SK-N-SH treated with all-trans-retinoic acid at 6 μM for 48 hours (cell line): ENCODE data around the gene TMC7.

Experiments used
- ATAC-seq: fragments of 200-7000 bp; cut with Tn5 transposase; 3 replicates; pipeline ENCODE4 v1.9.1; 2020; ENCODE audit warnings: mild to moderate bottlenecking, moderate library complexity
- ARNTL ChIP-seq: fragments of 450-650 bp; formaldehyde crosslinking; IDR thresholded peaks from 2 replicates; pipeline ENCODE4 v1.5.0; 2020; ENCODE audit warnings: low read depth, mild to moderate bottlenecking, moderate library complexity, borderline replicate concordance
- BACH2 ChIP-seq: fragments of 250-450 bp; sonication (Bioruptor Pico); IDR thresholded peaks from 2 replicates; pipeline ENCODE4 v1.9.0; 2021; ENCODE audit warnings: mild to moderate bottlenecking, borderline replicate concordance
- CSDC2 ChIP-seq: fragments of 250-450 bp; sonication (Bioruptor Pico); IDR thresholded peaks from 2 replicates; pipeline ENCODE4 v1.5.0; 2020; ENCODE audit warnings: mild to moderate bottlenecking, moderate library complexity
- CSRNP3 ChIP-seq: fragments of 250-450 bp; sonication (Bioruptor Pico); IDR thresholded peaks from 2 replicates; pipeline ENCODE4 v1.5.1; 2021; ENCODE audit warnings: mild to moderate bottlenecking, moderate library complexity
- ESRRG ChIP-seq: fragments of 250-450 bp; sonication (Bioruptor Pico); IDR thresholded peaks from 2 replicates; pipeline ENCODE4 v1.6.1; 2021; ENCODE audit warnings: mild to moderate bottlenecking
- ISL1 ChIP-seq: fragments of 250-450 bp; sonication (Bioruptor Pico); IDR thresholded peaks from 2 replicates; pipeline ENCODE4 v2.1.2; 2022; ENCODE audit warnings: mild to moderate bottlenecking, moderate library complexity
- OSR1 ChIP-seq: fragments of 250-450 bp; sonication (Bioruptor Pico); IDR thresholded peaks from 2 replicates; pipeline ENCODE4 v1.8.0; 2022; ENCODE audit warnings: moderate library complexity, mild to moderate bottlenecking, inconsistent platforms
- PATZ1 ChIP-seq: fragments of 250-450 bp; sonication (Bioruptor Pico); IDR thresholded peaks from 2 replicates; pipeline ENCODE4 v1.8.0; 2020; ENCODE audit warnings: mild to moderate bottlenecking, moderate library complexity, borderline replicate concordance
- POU6F1 ChIP-seq: fragments of 250-450 bp; sonication (Bioruptor Pico); IDR thresholded peaks from 2 replicates; pipeline ENCODE4 v1.8.0; 2021; ENCODE audit warnings: low read depth, mild to moderate bottlenecking, moderate library complexity, borderline replicate concordance
- PPARA ChIP-seq: fragments of 250-450 bp; sonication (Bioruptor Pico); IDR thresholded peaks from 2 replicates; pipeline ENCODE4 v1.5.0; 2020; ENCODE audit warnings: mild to moderate bottlenecking, borderline replicate concordance
- RARB ChIP-seq: fragments of 250-450 bp; sonication (Bioruptor Pico); IDR thresholded peaks from 2 replicates; pipeline ENCODE4 v1.8.0; 2021; ENCODE audit warnings: mild to moderate bottlenecking, moderate library complexity
- SNAI2 ChIP-seq: fragments of 250-450 bp; sonication (Bioruptor Pico); IDR thresholded peaks from 2 replicates; pipeline ENCODE4 v1.5.0; 2020; ENCODE audit warnings: mild to moderate bottlenecking, moderate library complexity
- TCF4 ChIP-seq: fragments of 250-450 bp; sonication (Bioruptor Pico); IDR thresholded peaks from 2 replicates; pipeline ENCODE4 v1.8.0; 2021; ENCODE audit warnings: mild to moderate bottlenecking, moderate library complexity, borderline replicate concordance
- TOX ChIP-seq: fragments of 250-450 bp; sonication (Bioruptor Pico); IDR thresholded peaks from 2 replicates; pipeline ENCODE4 v1.8.0; 2021; ENCODE audit warnings: mild to moderate bottlenecking, moderate library complexity, borderline replicate concordance
- TSHZ2 ChIP-seq: fragments of 250-450 bp; sonication (Bioruptor Pico); IDR thresholded peaks from 2 replicates; pipeline ENCODE4 v1.5.0; 2020; ENCODE audit warnings: mild to moderate bottlenecking, moderate library complexity
- ZC3H10 ChIP-seq: fragments of 250-450 bp; sonication (Bioruptor Pico); IDR thresholded peaks from 2 replicates; pipeline ENCODE4 v1.5.1; 2021; ENCODE audit warnings: mild to moderate bottlenecking, moderate library complexity
- ZFP3 ChIP-seq: fragments of 250-450 bp; sonication (Bioruptor Pico); IDR thresholded peaks from 2 replicates; pipeline ENCODE4 v1.5.0; 2020; ENCODE audit warnings: mild to moderate bottlenecking, moderate library complexity
- ZNF70 ChIP-seq: fragments of 450-650 bp; formaldehyde crosslinking; IDR thresholded peaks from 2 replicates; pipeline ENCODE4 v1.5.0; 2020; ENCODE audit warnings: mild to moderate bottlenecking, moderate library complexity
- ZNF8 ChIP-seq: fragments of 450-650 bp; formaldehyde crosslinking; IDR thresholded peaks from 2 replicates; pipeline ENCODE4 v1.5.0; 2020; ENCODE audit warnings: mild to moderate bottlenecking, moderate library complexity
- TF ChIP-seq, protein P1 (sequence below): fragments of 250-450 bp; sonication (Bioruptor Pico); IDR thresholded peaks from 2 replicates; pipeline ENCODE4 v1.5.1; 2020; ENCODE audit warnings: low read depth, mild to moderate bottlenecking, moderate library complexity

Gene TMC7

DNA sequence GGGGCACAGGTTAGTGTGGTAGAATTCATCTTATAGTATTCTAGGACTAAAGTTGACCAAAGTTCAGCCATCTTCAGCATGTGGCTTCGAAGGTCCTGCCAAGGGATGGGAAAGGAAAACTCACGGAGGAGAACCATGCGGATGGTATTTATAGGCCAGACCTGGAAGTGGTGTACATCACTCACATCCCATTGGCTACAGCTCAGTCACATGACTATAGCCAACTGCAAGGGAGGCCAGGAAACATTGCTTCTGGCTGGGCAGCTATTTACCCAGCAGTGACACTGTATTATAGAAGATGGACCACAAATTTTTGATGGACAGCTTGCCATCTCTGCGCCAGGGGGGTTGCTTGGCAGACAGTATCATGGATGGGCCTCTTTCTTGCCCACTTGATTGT is 48.0 kb downstream of the TMC7 start:
- ATAC-seq = no peak
- TF ChIP-seq ZFP3 (CRISPR knock-in tag) (no peak), SNAI2 (CRISPR knock-in tag) (no peak), RARB (CRISPR knock-in tag) (no peak), POU6F1 (CRISPR knock-in tag) (no peak), TSHZ2 (CRISPR knock-in tag) (no peak), TCF4 (CRISPR knock-in tag) (no peak), TOX (CRISPR knock-in tag) (no peak), ARNTL (no peak), ZNF70 (CRISPR knock-in tag) (no peak), ESRRG (CRISPR knock-in tag) (no peak), CSRNP3 (CRISPR knock-in tag) (no peak), ZNF8 (CRISPR knock-in tag) (no peak), BACH2 (no peak), PPARA (no peak), OSR1 (no peak), CSDC2 (no peak), ZC3H10 (CRISPR knock-in tag) (no peak), ISL1 (CRISPR knock-in tag) (no peak)
- TF ChIP-seq, protein P1, sequence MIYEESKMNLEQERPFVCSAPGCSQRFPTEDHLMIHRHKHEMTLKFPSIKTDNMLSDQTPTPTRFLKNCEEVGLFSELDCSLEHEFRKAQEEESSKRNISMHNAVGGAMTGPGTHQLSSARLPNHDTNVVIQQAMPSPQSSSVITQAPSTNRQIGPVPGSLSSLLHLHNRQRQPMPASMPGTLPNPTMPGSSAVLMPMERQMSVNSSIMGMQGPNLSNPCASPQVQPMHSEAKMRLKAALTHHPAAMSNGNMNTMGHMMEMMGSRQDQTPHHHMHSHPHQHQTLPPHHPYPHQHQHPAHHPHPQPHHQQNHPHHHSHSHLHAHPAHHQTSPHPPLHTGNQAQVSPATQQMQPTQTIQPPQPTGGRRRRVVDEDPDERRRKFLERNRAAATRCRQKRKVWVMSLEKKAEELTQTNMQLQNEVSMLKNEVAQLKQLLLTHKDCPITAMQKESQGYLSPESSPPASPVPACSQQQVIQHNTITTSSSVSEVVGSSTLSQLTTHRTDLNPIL = no peak

DNA sequence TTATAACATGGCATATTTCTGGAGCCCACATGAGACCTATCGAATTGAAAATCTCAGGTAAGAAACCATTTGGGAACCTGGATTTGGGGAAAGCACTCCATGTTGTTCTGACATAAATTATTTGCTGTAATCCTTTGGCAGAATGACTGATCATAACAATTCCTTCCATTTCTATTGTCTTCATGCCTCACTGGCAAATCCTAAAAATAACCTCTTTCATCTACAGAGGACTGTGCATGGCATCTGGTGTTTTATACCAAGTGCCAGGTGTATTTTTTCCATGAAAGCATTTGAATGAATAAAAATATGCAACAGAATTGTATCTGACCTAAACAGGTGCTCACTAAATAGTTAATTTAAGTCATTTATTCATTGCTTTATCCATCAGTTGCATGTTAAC is 50.0 kb downstream of the TMC7 start:
- no peak for TF ChIP-seq TOX (CRISPR knock-in tag)
- no peak for TF ChIP-seq RARB (CRISPR knock-in tag)
- TF ChIP-seq SNAI2 (CRISPR knock-in tag) = no peak
- TF ChIP-seq ARNTL = no peak
- TF ChIP-seq CSDC2 = no peak
- TF ChIP-seq ZC3H10 (CRISPR knock-in tag) = no peak
- TF ChIP-seq, protein P1 = no peak
- TF ChIP-seq BACH2 = no peak
- ATAC-seq = no peak

DNA sequence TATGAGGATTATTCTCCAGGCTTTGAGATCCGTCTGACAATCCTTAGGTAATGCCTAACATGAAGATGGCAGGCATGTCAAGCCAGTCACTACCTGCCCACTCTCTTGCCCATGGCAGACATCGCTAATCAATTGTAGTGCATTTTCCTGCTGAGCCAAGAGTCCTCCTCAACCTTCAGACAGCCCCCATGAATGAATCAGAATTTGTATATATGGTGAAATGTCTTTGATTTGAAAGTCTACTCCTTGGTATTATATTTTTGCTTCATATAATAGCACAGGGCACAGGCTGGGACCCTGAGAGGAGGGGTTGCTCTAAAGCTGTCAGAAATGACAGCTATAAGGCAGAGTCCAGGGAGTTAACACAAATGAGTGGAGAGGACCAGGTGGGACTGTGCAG is 56.7 kb downstream of the TMC7 start:
- ATAC-seq = no peak
- TF ChIP-seq RARB (CRISPR knock-in tag) (no peak), ZFP3 (CRISPR knock-in tag) (no peak), PATZ1 (CRISPR knock-in tag) (no peak)
